NCI-H82 treated with DMSO at 0.1 percent for 48 hours (cell line): Measurements from ENCODE around the gene RPL22L1.
"Not testable (repeated sequence)": the region's sequence is repeated elsewhere in the genome, so short reads cannot be mapped to it uniquely, and the experiment has no call there.

ENCODE experiments used
- DNase-seq: peaks from one replicate; lab custom pipeline; 2025; ENCODE audit not compliant: unreplicated experiment; lab: John Stamatoyannopoulos, UW

Gene RPL22L1

GRCh38 chr3:170869645-170870593, at the start of gene RPL22L1:
Gene RPL22L1 (minus strand): TSS chr3:170870195. CDS start chr3:170870167, 28 bp downstream.
- DNase-seq = no peak

- no peak for DNase-seq
Observed at GRCh38 chr3:170918715-170919114, 48.7 kb upstream of the RPL22L1 start.

- no peak for DNase-seq
Observed at GRCh38 chr3:170914690-170915089, 44.7 kb upstream of the RPL22L1 start.

- DNase-seq = no peak
Observed at GRCh38 chr3:170914212-170914611, 44.2 kb upstream of the RPL22L1 start.

- DNase-seq = no peak
Observed at GRCh38 chr3:170911051-170911450, 41.1 kb upstream of the RPL22L1 start.

GRCh38 chr3:170910542-170910941, 40.5 kb upstream of the RPL22L1 start:
- no peak for DNase-seq

- DNase-seq = no peak
Observed at GRCh38 chr3:170909129-170909903, 39.3 kb upstream of the RPL22L1 start.

- DNase-seq = peak; percentile 87
Observed at GRCh38 chr3:170908235-170909116, 38.5 kb upstream of the RPL22L1 start, which contains the start of gene EIF5A2. Gene EIF5A2 (minus strand): TSS chr3:170908637. CDS start chr3:170907806, 831 bp downstream.

GRCh38 chr3:170907637-170908234, 37.7 kb upstream of the RPL22L1 start:
- DNase-seq = no peak

GRCh38 chr3:170905862-170906261, 35.9 kb upstream of the RPL22L1 start:
- no peak for DNase-seq

- no peak for DNase-seq
Observed at GRCh38 chr3:170903123-170903522, 33.1 kb upstream of the RPL22L1 start.

GRCh38 chr3:170899455-170899854, 29.5 kb upstream of the RPL22L1 start:
- DNase-seq = no peak

GRCh38 chr3:170897978-170898377, 28.0 kb upstream of the RPL22L1 start:
- DNase-seq = no peak

- DNase-seq = not testable (repeated sequence)
Observed at GRCh38 chr3:170897199-170897598, 27.2 kb upstream of the RPL22L1 start.

GRCh38 chr3:170896781-170897180, 26.8 kb upstream of the RPL22L1 start:
- DNase-seq = no peak

- not testable (repeated sequence) for DNase-seq
Observed at GRCh38 chr3:170896333-170896732, 26.3 kb upstream of the RPL22L1 start.

GRCh38 chr3:170893895-170894294, 23.9 kb upstream of the RPL22L1 start:
- DNase-seq = no peak

- no peak for DNase-seq
Observed at GRCh38 chr3:170889630-170890029, 19.6 kb upstream of the RPL22L1 start.

GRCh38 chr3:170889132-170889531, 19.1 kb upstream of the RPL22L1 start:
- no peak for DNase-seq
